B cell (primary cell): ENCODE measurements around the gene ARHGAP42. TPM values are rescaled to one million over a fixed set of nuclear protein-coding genes. Genes with fewer than 3 reads are reported as not detected.
"Not testable (repeated sequence)": the region's sequence is repeated elsewhere in the genome, so short reads cannot be mapped to it uniquely, and the experiment has no call there.

ENCODE experiments used
- ATAC-seq: fragments of 200-7000 bp; cut with Tn5 transposase; one replicate; pipeline ENCODE4 v1.10.0; 2021; ENCODE audit warnings: low read depth, mild to moderate bottlenecking, moderate number of reproducible peaks, moderate library complexity
- CTCF ChIA-PET: fragments of 350-600 bp; sonication (Branson Sonifier 250); formaldehyde crosslinking; loops from one replicate; lab custom pipeline; 2021; ENCODE audit warnings: antibody characterized with exemption, inconsistent platforms; lab: Charles Lee
- POLR2A ChIA-PET: fragments of 350-600 bp; sonication (Branson Sonifier 250); formaldehyde crosslinking; loops from one replicate; lab custom pipeline; 2021; ENCODE audit warnings: antibody characterized with exemption; lab: Charles Lee
- DNase-seq: peaks from one replicate; pipeline ENCODE4 v3.0.0; 2013
- H2AFZ ChIP-seq: 2 replicates; pipeline ENCODE4 v1.6.1; 2012; ENCODE audit warnings: mild to moderate bottlenecking, low read depth, low read length; ENCODE audit not compliant: insufficient read depth, poor library complexity, severe bottlenecking
- H3K27ac ChIP-seq, 2 donors: 1 replicate in 1 of 2; 2 replicates in 1 of 2; pipeline ENCODE4 v1.5.1; 2012 to 2013; ENCODE audit warnings: low read length in 2 of 2, mild to moderate bottlenecking in 2 of 2, moderate library complexity in 1 of 2
- H3K27me3 ChIP-seq, 4 experiments: fragments of 200-600 bp in 1 of 4; sonication (generic) in 1 of 4; replicated peaks in 1 of 4; 1 replicate in 2 of 4; 2 replicates in 2 of 4; pipeline versions ENCODE4 v1.6.1 to v1.7.0; 2013 to 2016; ENCODE audit warnings: low read length in 3 of 4, mild to moderate bottlenecking in 2 of 4, mixed read lengths in 1 of 4, moderate library complexity in 1 of 4; ENCODE audit not compliant: insufficient read depth in 4 of 4, control insufficient read depth in 3 of 4; ENCODE audit errors: control extremely low read depth in 1 of 4
- H3K36me3 ChIP-seq, 2 experiments: replicated peaks in 1 of 2; 1 replicate in 1 of 2; 2 replicates in 1 of 2; pipeline versions ENCODE4 v1.6.1 to v1.7.1; 2013; ENCODE audit warnings: low read length in 1 of 2; ENCODE audit not compliant: insufficient read depth in 2 of 2, control insufficient read depth in 1 of 2; ENCODE audit errors: control extremely low read depth in 1 of 2, extremely low read depth in 1 of 2
- H3K4me1 ChIP-seq, 2 donors: fragments of 200-600 bp in 1 of 2; sonication (generic) in 1 of 2; 1 replicate in 1 of 2; 2 replicates in 1 of 2; pipeline versions ENCODE4 v1.5.1 to v1.6.1; 2013 to 2017; ENCODE audit warnings: low read length in 2 of 2; ENCODE audit not compliant: control insufficient read depth in 2 of 2, insufficient read depth in 2 of 2
- H3K4me2 ChIP-seq: replicated peaks from 2 replicates; pipeline ENCODE3; 2012; ENCODE audit warnings: mild to moderate bottlenecking, low read depth, low read length; ENCODE audit not compliant: poor library complexity, severe bottlenecking
- H3K4me3 ChIP-seq, 5 experiments: fragments of 200-600 bp in 1 of 5; sonication (generic) in 1 of 5; 1 replicate in 3 of 5; 2 replicates in 2 of 5; pipeline versions ENCODE4 v1.5.1 to v1.7.0; 2011 to 2016; ENCODE audit warnings: low read length in 4 of 5, mild to moderate bottlenecking in 4 of 5, low read depth in 2 of 5, control low read depth in 1 of 5, moderate library complexity in 1 of 5; ENCODE audit not compliant: insufficient read depth in 1 of 5; ENCODE audit errors: control extremely low read depth in 1 of 5, extremely low read depth in 1 of 5
- H3K79me2 ChIP-seq: fragments of 200-600 bp; sonication (generic); one replicate; pipeline ENCODE4 v1.6.0; 2016; ENCODE audit warnings: low read length; ENCODE audit not compliant: control insufficient read depth, insufficient read depth
- H3K9ac ChIP-seq: fragments of 200-600 bp; sonication (generic); 2 replicates; pipeline ENCODE4 v1.6.1; 2017; ENCODE audit warnings: mild to moderate bottlenecking, low read length, moderate library complexity
- H3K9me3 ChIP-seq, 3 donors: one replicate each; pipeline versions ENCODE4 v1.6.1 to v1.7.1; 2013; ENCODE audit warnings: low read length in 2 of 3; ENCODE audit not compliant: control insufficient read depth in 2 of 3, insufficient read depth in 1 of 3; ENCODE audit errors: control extremely low read depth in 1 of 3
- H4K20me1 ChIP-seq: 2 replicates; pipeline ENCODE4 v1.6.0; 2012; ENCODE audit warnings: mild to moderate bottlenecking, low read length; ENCODE audit not compliant: insufficient read depth, control insufficient read depth, poor library complexity, severe bottlenecking
- H3K27ac Mint-ChIP-seq: one replicate; pipeline ENCODE4 v1.8.0; 2021; ENCODE audit warnings: mixed read lengths
- H3K27me3 Mint-ChIP-seq: one replicate; pipeline ENCODE4 v1.8.0; 2021; ENCODE audit warnings: mixed read lengths
- H3K4me1 Mint-ChIP-seq: one replicate; pipeline ENCODE4 v1.8.0; 2021; ENCODE audit warnings: mixed read lengths
- H3K4me3 Mint-ChIP-seq: one replicate; pipeline ENCODE4 v1.8.0; 2021; ENCODE audit warnings: mixed read lengths
- H3K9me3 Mint-ChIP-seq: one replicate; pipeline ENCODE4 v1.8.0; 2022; ENCODE audit warnings: mixed read lengths; ENCODE audit not compliant: insufficient read depth
- EZH2 ChIP-seq: IDR thresholded peaks from 2 replicates; pipeline ENCODE4 v1.6.1; 2012; ENCODE audit warnings: borderline replicate concordance, low read depth, mild to moderate bottlenecking, moderate library complexity, low read length; ENCODE audit not compliant: insufficient read depth, poor library complexity, severe bottlenecking
- WGBS: methylation state at CpG from one replicate; pipeline ENCODE4 v1.1.5; 2013; ENCODE audit warnings: missing lambda C conversion rate; ENCODE audit not compliant: insufficient coverage; 5-methylcytosine and 5-hydroxymethylcytosine counted together
- intact Hi-C: fragments of 100-400 bp; cut with micrococcal nuclease; formaldehyde crosslinking; loops from one replicate; pipeline ENCODE4 v1.10.0; 2022
- polyA plus RNA-seq: library from polyadenylated mRNA; depleted of rRNA; stranded (reverse); fragments of >200 nt; gene quantifications from 2 replicates; pipeline ENCODE4 v1.2.3, GENCODE V29; 2012
- total RNA-seq, 2 donors: library from RNA; stranded (reverse); fragments of 120-200 nt in 1 of 2; gene quantifications; 1 replicate in 1 of 2; 2 replicates in 1 of 2; pipeline versions ENCODE4 v1.2.3 to v1.2.4, GENCODE V29; 2013 to 2022
- TF ChIP-seq, protein P1 (sequence below): fragments of 200-600 bp; IDR thresholded peaks from one replicate; pipeline ENCODE4 v1.8.0; 2022; ENCODE audit warnings: antibody characterized with exemption, mild to moderate bottlenecking

The ARHGAP42 gene
- total and polyA plus RNA-seq, 2 donors (not counting 1 experiment from before 2014, with no cell fraction given): 3.8 to 4.9 TPM

DNA sequence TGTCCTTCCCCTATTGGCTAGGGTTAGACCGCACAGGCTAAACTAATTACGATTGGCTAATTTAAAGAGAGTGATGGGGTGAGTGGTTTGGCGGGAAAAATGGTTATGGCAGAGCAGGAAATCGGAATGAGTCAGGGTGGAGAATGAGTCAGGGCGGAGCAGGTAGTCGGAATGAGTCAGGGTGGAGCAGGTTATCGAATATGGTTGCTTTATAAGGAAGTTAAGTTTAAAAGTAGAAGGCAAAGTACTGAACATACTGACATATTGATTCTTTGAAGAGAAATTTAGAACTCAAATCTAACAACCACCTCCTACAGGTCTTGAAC is 63.4 kb downstream of the ARHGAP42 start:
- H4K20me1 ChIP-seq, ATAC-seq, H2AFZ ChIP-seq, H3K27ac Mint-ChIP-seq, H3K4me2 ChIP-seq, H3K9me3 Mint-ChIP-seq, H3K36me3 ChIP-seq, POLR2A ChIA-PET, H3K9ac ChIP-seq, H3K4me1 ChIP-seq, H3K27me3 ChIP-seq, H3K4me3 ChIP-seq, H3K27me3 Mint-ChIP-seq, CTCF ChIA-PET, H3K4me1 Mint-ChIP-seq, H3K27ac ChIP-seq, intact Hi-C loops, H3K4me3 Mint-ChIP-seq, DNase-seq: not testable (repeated sequence)
- 94% methylated on average over 4 of the region's 7 CpGs for WGBS
- Histone ChIP-seq H3K9me3 (peaks cover 0 to 34% (median 13%) of the 10 kb centered on the region in 3 donors), H3K79me2 (peaks cover 10% of the 10 kb centered on the region)

- TF ChIP-seq, protein P1, sequence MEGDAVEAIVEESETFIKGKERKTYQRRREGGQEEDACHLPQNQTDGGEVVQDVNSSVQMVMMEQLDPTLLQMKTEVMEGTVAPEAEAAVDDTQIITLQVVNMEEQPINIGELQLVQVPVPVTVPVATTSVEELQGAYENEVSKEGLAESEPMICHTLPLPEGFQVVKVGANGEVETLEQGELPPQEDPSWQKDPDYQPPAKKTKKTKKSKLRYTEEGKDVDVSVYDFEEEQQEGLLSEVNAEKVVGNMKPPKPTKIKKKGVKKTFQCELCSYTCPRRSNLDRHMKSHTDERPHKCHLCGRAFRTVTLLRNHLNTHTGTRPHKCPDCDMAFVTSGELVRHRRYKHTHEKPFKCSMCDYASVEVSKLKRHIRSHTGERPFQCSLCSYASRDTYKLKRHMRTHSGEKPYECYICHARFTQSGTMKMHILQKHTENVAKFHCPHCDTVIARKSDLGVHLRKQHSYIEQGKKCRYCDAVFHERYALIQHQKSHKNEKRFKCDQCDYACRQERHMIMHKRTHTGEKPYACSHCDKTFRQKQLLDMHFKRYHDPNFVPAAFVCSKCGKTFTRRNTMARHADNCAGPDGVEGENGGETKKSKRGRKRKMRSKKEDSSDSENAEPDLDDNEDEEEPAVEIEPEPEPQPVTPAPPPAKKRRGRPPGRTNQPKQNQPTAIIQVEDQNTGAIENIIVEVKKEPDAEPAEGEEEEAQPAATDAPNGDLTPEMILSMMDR: no peak
- TF ChIP-seq EZH2: no peak
- ChIA-PET CTCF (no interaction called here), POLR2A (no interaction called here)
- H3K27ac Mint-ChIP-seq: no peak overlapping the region
- Histone ChIP-seq H3K4me2 (no peak overlapping the region), H3K4me1 (no peaks in the 10 kb centered on the region), H2AFZ (no peak overlapping the region), H3K79me2 (peaks cover 10% of the 10 kb centered on the region), H3K9ac (no peak overlapping the region), H4K20me1 (no peaks in the 10 kb centered on the region), H3K9me3 (peaks cover 0 to 34% (median 13%) of the 10 kb centered on the region in 3 donors), H3K4me3 (no peak overlapping the region), H3K27me3 (no peaks in the 10 kb centered on the region), H3K36me3 (no peaks in the 10 kb centered on the region), H3K27ac (no peak overlapping the region)
- H3K27me3 Mint-ChIP-seq: no peaks in the 10 kb centered on the region
- no peak for DNase-seq
- peaks cover 7% of the 10 kb centered on the region for H3K9me3 Mint-ChIP-seq
- H3K4me3 Mint-ChIP-seq: no peak overlapping the region
- intact Hi-C loops: no loop called here
- H3K4me1 Mint-ChIP-seq: no peaks in the 10 kb centered on the region
- 96% methylated on average over 5 of the region's 5 CpGs for WGBS
- no peak for ATAC-seq
These were observed 65.5 kb downstream of the ARHGAP42 start for GRCh38 chr11:100752371-100753171.
